Ecto neural progenitor cell (in vitro differentiated cells): ENCODE results near the gene ACOT9.
A peak's percentile ranks its signal among the peaks of the same experiment; 100 is the strongest.
"Not testable (repeated sequence)": the region's sequence is repeated elsewhere in the genome, so short reads cannot be mapped to it uniquely, and the experiment has no call there.

Experiments used
- DNase-seq: peaks from one replicate; pipeline ENCODE4 v3.0.0-alpha.2; 2018; ENCODE audit warnings: low spot score

ACOT9 gene, protein sequence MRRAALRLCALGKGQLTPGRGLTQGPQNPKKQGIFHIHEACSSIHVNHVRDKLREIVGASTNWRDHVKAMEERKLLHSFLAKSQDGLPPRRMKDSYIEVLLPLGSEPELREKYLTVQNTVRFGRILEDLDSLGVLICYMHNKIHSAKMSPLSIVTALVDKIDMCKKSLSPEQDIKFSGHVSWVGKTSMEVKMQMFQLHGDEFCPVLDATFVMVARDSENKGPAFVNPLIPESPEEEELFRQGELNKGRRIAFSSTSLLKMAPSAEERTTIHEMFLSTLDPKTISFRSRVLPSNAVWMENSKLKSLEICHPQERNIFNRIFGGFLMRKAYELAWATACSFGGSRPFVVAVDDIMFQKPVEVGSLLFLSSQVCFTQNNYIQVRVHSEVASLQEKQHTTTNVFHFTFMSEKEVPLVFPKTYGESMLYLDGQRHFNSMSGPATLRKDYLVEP

DNA sequence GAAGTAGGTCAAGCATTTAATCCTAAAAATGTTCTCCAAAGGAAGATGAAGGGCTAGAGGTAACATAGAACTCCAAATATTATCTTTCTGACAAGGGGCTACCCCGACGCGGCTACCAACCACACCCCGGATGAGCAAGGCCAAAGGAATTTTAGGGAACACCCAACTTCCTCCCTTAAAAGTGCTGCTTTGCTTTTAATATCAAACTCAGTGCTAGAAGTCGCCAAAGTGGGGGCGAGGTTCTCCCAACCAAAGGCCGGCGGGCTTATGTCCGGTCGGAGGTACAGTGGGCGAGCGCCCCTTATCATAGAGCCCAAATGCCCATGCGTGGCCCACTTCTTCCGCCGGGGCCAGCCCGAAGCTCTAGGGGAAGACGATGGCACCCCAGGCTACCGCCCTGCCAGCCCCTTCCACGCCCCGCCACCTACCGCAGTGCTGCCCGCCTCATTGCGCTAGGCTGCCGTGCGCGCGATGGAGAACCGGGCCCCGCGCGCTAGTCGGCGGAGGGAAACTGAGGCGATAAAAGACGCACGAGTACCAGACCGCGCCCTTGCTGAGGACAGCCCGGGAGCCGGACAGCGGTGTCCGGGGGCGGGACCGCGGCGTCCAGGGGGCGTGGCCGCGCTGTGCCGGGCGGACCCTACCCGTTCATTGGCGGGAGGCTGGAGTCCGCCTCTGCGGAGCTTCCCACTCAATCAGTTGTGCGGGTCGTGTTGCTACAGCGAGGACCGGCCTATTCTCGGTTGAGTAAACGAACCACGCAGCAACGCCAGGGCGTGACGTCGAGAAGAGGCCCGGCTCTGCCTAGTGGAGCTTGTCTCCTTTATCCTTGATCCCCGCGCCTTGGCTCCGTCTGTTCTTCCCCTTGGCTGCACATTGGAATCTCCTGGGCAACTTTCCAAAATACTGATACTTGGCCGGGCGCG, at the start of gene ACOT9:
Gene ACOT9, minus strand, starts transcription at position 580 of the 926 bp plus-strand sequence. Its CDS starts 132 bp downstream, at position 448.
- DNase-seq = peak; percentile 90

DNA sequence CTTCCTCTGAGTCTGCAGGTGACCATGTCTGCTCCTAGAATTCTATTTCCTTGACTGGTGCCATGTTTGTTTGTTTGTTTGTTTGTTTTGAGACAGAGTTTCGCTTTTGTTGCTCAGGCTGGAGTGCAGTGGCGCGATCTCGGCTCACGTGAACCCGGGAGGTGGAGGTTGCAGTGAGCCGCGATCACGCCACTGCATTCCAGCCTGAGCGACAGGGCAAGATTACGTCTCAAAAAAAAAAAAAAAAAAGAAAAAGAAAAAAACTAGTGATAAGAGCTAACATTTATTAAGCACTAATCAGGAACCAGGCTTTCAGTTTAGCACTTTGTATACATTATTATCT, 47.0 kb upstream of the ACOT9 start:
- no peak for DNase-seq

DNA sequence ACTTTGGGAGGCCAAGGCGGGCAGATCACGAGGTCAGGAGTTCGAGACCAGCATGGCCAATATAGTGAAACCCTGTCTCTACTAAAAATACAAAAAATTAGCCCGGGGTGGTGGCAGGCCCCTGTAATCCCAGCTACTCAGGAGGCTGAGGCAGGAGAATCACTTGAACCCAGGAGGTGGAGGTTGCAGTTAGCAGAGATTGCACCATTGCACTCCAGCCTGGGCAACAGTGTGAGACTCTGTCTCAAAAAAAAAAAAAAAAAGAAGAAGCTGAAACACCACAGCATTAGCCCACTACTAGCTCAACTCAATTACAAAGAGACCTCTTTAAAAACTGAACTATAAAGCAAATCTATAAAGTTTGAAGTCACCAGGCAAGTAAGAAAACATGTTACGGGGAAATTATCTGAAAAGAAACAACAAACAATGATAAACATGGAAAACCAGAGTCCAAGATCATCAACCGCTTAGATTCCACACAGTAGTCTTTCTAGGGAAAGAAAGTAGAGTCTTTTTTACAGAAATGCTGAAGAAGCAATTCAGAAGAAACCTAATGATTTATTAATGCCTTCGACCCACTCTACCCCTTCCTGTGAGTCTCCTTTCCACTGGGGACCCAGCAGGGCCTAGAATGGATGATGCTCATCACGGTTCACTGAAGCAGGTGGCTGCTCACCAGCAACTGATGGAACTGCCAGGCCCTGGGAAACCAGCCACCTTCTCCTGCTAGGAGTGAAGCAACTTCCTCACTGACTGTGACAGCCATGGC, 46.5 kb upstream of the ACOT9 start:
- no peak for DNase-seq

DNA sequence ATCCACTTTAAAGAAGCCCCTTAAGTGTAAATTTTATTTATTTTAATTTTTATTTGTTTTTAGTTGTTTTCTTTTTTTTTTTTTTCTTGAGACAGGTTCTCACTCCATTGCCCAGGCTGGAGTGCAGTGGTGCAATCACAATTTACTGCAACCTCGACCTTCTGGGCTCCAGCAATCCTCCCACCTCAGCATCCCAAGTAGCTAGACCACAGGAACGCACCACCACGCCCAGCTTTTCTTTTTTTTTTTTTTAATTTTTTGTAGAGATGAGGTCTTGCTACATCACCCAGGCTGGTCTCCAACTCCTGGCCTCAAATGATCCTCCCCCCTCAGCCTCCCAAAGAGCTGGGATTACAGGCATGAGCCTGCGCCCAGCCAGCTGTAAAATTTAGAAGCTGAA, 45.9 kb upstream of the ACOT9 start:
- no peak for DNase-seq

DNA sequence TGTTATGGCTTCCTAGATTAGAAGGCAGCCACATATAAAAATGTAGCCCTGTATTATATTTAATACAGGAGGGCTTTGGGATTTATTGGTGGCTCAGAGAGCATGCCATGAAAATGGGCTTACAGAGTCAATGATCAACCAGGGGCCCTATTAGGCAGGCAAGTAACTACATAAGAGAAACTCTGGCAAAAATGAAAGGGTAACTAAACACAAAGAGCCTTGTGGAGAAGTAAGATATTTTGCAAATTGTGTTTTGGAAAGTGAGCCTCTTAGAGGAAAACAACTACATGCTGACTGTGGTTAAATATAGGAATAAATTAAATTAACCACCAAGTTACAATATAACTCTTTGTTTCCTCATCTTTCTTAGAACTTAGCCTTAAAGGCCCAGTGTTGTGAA, 45.4 kb upstream of the ACOT9 start:
- no peak for DNase-seq

DNA sequence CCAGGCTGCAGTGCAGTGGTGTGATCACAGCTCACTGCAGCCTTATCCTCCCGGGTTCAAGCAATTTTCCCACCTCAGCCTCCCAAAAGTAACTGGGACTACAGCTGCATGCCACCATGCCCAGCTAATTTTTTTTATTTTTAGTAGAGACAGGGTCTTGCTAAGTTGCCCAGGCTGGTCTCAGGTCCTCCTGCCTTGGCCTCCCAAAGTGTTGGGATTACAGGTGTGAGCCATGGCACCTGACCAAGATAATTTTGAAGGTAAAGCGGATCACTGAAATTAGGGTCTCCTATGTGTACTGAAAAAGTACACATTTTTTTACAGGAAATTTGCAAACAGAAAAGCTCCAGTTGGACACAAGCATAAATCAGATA, 44.7 kb upstream of the ACOT9 start:
- DNase-seq = no peak

DNA sequence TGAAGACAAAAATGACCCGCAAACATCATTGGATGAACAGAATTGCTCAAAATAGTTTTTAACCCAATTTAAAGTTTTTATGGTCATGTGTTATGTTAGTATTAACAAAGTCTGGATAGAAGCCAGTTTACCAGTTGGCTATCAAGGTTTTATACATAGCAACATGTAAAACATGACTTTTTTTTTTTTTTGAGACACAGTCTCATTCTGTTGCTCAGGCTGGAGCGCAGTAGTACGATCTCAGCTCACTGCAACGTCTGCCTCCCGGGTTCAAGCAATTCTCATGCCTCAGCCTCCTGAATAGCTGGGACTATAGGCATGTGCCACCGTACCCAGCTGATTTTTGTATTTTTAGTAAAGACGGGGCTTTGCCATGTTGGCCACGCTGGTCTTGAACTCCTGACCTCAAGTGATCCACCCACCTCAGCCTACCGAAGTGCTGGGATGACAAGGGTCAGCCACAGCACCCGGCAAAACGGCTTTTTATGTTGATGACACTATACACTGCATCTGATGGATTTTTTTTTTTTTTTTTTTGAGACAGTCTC, 43.3 kb upstream of the ACOT9 start:
- DNase-seq = no peak

DNA sequence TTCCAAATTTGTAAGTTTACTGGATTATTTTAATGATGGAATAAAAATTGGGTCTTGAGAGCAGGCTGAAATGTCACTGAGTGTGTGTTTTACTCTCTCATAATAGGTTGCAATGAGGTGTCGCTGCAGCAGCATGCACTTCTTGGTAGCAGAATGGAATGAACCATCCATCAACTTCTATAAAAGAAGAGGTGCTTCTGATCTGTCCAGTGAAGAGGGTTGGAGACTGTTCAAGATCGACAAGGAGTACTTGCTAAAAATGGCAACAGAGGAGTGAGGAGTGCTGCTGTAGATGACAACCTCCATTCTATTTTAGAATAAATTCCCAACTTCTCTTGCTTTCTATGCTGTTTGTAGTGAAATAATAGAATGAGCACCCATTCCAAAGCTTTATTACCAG, 42.5 kb upstream of the ACOT9 start:
- no peak for DNase-seq

DNA sequence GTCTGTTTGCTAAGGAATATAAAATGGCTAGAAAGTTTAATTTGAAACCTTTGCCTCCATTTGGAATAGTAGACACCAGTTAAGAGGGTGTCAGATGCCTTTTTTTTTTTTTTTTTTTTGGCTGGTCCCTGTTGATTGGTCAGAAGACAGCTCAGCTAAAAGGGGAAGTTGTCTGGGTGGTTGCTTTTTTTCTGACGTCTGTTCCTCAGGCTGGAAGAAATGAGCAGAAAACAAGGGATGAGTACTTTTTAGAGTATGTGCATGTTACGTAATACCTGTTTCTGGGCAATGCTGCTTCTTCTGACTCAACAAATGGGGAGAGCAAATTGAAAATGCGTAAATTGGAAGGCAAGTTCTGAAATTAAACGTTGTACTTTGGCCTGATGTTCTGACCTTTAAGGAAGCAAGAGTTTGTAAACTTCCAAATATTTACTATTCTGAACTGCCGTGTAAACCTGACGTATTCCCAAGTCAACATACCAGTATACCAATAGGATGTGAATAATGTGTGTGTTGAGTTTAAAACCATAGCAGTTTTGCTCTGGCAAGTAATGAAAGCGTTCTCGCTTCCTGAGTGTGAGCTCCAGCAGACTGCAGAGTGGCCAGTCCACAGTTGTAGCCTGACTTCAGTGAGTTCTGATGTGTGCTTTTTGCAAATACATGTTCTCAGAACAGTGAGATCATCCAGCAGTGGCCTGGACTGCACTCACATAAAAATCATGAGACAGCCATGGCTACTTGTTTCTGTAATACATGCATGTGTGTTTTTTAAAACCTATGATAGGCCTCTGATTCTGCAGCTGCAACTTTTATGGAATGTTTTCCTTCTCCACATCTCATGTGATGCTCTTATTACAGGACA, 41.6 kb upstream of the ACOT9 start:
- DNase-seq = no peak

DNA sequence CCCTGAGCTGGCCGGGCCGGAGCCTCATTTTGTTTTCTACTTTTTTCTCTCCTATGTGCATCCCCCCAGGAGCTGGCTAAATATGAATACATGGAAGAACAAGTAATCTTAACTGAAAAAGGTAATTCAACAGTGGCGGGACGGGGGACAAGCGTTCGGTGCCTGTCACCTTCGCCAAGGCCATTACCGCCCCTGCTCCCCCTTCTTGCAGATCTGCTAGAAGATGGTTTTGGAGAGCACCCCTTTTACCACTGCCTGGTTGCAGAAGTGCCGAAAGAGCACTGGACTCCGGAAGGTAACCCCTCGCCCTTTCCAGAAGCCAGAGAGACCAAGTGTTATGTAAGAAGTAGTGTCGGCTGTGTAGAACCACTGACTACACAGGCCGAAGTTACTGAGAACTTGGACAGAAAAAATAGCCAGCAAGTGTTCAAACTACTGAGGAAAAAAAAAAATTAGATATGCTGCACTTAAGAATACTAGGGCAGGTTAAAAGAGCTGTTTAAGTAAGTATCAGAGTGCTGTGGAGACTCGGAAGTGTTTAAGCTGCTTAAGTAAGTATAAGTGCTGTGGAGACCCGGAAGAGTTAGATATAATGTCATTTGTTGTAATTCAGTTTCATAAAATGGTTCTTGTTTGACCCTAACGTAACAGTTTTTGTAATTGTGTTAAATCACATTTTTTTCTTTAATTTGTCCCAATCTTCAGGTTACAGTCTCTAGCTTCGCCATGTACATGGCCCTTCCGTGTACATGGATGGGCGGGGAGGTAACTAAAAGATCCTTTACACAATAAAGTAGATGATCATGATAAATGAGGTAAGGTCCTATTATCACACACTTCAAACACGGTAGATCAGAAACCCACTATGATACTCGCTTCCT, 40.8 kb upstream of the ACOT9 start:
- no peak for DNase-seq

DNA sequence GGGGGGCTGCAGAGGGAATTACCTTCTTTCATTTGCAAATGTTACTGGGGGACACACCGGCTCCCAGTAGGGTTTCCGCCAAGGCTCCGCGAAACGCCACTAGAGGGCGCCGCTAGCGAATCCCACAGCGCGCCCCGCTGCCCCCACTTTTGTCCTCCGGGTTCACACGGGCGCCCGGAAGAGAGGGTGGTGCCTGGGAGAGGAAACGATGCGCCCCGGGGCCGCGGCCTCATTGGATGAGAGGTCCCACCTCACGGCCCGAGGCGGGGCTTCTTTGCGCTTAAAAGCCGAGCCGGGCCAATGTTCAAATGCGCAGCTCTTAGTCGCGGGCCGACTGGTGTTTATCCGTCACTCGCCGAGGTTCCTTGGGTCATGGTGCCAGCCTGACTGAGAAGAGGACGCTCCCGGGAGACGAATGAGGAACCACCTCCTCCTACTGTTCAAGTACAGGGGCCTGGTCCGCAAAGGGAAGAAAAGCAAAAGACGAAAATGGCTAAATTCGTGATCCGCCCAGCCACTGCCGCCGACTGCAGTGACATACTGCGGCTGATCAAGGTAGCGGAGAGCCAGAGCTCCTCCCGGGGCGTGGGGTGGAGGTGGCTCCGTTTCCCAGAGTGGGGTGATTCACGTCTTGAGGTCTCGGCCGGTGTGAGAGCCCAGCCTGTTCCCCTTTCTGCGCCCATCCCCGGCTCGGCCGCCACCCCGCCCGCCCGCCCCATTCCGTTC, 40.0 kb upstream of the ACOT9 start, which contains the start of gene SAT1:
Gene SAT1, plus strand, starts transcription at position 311 of the 726 bp plus-strand sequence. Its CDS starts 179 bp downstream, at position 490.
- DNase-seq = peak; percentile 99

DNA sequence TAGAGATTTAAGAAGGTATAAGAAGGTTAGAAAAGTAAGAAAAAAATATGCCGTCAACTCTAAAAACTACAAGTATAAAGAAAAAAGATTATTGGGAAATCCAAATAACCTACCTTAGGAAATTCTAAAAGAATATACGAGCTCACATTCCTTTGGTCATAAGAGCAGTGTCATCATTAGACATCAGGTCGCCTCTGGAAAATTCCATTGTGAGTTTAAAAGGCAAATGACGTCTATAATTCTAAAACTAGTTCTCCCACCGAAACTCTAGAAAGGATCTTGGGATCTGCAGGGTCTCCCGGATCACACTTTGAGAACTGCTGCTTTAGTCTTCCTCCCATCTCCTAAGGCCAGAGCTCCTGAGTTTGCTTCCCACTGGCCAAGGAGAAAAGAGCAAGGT, 39.4 kb upstream of the ACOT9 start:
- DNase-seq = no peak

DNA sequence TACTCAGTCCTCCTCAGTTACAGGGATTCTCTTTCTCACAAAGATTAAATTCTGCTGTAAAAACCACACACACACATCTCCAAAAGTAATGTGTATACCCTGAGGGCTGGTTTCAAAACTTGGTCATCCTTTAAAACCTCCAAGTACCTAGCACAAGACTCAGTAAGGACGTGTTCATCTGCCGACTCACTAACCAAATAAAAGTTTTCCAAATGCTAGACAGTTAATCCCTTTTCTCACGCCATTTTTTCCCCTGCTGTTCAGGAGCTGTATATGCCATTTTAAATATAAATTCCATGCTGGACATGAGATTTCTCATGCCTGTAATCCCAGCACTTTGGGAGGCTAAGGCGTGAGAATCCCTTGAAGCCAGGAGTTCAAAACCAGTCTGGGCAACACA, 35.9 kb upstream of the ACOT9 start:
- DNase-seq = no peak

DNA sequence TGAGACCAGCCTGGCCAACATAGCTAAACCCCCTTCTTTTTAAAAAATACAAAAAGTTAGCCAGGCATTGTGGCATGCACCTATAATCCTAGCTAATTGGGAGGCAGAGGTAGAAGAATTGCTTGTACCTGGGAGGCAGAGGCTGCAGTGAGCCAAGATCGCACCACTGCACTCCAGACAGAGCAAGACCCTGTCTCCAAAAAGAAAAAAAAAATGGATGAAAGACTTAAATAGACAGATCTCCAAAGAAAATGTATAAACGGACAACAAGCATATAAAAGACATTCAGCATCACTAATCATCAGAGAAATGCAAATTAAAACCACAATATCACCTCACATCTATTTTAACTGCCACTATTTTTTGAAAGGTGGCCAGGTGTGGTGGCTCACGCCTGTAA, 33.3 kb upstream of the ACOT9 start:
- no peak for DNase-seq

DNA sequence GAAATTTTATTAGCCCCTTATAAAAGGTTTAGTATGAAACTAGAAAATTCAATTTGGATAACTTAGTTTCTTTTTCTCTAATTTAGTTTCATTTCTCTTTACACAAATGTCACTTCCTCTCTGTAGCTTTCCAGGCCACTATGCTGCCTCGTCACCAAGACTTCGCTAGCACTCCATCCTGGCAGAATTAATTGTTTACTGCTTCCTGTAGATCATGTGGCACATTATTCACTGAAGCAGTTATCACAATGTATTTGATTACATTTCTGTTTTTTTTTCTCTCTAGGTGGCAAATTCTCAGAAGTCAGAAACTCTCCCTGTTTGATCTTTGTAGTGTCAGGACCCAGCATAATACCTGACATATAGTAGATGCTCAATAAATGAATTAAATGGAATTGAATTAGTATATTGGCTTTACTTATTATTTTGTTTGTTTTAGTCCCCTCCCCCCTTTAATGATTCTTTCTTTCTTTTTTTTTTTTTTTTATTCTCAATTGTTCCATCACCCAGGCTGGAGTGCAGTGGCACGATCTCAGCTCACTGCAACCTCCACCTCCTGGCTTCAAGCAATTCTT, 30.6 kb upstream of the ACOT9 start:
- DNase-seq = no peak

DNA sequence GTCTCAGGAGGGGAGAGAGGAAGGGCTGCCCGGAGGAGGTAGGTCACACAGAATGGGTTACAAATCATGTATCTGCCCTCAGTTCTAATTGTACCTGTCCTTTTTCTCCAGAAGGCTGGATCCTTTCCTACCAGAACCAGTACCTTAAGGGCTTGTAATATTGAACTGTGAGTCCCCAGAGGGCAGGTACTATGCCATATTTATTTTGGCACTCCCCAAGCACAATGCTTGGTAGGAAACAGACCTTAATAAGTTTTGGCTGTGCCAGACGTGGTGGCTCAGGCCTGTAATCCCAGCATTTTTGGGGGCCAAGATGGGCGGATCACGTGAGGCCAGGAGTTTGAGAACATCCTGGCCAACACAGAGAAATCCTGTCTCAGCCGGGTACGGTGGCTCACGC, 28.0 kb upstream of the ACOT9 start:
- DNase-seq = not testable (repeated sequence)

DNA sequence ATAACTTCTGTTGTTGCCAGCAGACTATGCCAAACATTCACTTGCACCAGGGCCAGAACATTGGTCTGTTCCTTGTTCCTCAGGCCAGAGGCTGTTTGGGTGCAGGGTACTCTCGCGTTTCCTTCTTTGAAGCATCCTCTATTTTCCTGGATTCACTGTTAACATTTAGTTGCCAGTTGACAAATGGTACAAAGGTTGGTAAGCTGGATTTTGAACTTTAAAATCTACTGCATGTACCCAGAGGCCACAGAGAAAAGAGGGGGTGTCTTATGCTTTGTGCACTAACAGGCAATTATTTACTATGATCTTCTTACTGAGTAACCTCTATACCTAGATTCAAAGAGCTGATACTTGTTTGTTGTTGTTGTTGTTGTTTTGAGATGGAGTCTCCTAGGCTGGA, 27.1 kb upstream of the ACOT9 start:
- no peak for DNase-seq

DNA sequence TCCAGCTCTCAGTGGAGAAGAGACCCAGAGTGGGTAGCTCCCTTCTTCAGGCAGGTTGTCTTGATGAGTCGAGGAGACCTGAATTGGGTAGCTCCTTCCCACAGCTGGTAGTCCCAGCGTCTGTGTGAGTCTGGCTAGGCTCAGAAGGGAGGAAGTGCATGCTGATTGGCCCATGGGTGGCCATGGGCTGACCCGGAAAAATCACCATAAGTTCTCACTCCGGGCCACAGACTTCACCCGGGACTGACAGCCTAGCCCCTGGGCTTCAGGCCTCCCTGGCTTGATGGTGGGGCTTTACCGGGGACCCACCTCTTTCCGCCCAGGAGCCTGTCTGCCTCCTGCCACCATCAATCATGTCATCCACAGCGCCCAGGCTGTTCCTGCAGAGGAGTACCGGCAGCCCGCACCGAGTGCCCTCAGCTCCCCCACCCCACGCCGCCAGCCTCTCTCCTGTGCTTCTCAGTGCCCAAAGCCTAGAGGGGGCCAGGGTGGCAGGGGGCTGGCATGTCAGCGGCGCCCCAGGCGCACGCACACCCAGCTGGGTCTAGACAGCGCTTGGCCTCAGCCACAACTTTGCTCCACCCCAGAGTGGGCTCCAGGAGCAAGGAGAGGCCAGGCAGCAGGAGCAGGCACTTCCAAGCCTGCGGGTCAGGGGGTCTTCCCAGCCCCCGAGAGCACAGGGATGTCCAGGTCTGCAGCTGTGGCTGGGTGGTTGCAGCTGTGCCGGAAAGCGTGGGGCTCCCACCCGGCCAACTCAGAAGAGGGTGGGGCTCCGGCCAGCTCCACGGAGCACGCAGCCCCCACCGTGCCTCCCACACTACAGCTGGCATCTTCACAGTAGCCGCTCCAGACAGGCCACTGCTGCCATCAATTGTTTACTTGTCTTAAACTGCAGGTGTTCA, 23.8 kb upstream of the ACOT9 start:
- no peak for DNase-seq
